Measurements from ENCODE around the gene GYS1.

DNA sequence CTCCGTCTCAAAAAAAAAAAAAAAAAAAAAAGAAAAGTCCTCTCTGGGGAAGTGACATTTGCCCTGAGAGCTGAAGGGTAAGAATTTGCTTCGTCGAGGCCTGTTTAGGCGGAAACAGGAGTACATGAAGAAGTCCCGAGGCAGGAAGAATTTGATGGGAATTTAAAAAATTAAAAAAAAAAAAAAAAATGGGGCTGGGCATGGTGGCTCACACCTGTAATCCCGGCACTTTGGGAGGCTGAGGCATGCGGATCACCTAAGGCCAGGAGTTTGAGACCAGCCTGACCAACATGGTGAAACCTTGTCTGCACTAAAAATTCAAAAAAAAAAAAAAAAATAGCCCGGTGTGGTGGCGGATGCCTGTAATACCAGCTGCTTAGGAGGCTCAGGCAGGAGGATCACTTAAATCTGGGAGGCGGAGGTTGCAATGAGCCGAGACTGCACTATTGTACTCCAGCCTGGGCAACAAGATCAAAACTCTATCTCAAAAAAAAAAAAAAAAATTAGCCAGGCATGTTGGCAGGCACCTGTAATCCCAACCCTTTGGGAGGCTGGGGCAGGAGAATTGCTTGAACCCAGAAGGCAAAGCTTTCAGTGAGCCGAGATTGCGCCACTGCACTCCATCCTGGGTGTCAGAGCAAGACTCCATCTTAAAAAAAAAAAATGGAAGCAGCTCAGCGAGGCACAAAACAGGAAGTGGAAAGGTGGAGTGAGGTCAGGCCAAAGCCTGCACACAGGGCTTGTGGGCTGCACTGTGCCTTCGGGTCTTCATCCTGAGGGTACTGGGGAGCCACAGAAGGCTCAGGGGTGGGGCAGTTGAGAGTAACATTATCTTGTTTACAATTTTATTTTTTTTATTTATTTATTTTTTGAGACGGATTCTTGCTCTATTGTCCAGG is 33.5 kb downstream of the GYS1 start:
- TF ChIP-seq, protein P1, sequence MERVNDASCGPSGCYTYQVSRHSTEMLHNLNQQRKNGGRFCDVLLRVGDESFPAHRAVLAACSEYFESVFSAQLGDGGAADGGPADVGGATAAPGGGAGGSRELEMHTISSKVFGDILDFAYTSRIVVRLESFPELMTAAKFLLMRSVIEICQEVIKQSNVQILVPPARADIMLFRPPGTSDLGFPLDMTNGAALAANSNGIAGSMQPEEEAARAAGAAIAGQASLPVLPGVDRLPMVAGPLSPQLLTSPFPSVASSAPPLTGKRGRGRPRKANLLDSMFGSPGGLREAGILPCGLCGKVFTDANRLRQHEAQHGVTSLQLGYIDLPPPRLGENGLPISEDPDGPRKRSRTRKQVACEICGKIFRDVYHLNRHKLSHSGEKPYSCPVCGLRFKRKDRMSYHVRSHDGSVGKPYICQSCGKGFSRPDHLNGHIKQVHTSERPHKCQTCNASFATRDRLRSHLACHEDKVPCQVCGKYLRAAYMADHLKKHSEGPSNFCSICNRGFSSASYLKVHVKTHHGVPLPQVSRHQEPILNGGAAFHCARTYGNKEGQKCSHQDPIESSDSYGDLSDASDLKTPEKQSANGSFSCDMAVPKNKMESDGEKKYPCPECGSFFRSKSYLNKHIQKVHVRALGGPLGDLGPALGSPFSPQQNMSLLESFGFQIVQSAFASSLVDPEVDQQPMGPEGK (CRISPR knock-in tag; IDR thresholded peaks at IDR 0.05; ENCODE audit: borderline replicate concordance), result no peak
- TF ChIP-seq TOX (CRISPR knock-in tag; IDR thresholded peaks at IDR 0.05; ENCODE audit: borderline replicate concordance), result no peak
- TF ChIP-seq RARB (CRISPR knock-in tag; IDR thresholded peaks at IDR 0.05), result no peak
